Embryonic facial prominence (tissue), 1 donor: ENCODE data around the gene NPFFR1.

ENCODE experiments used
- DNase-seq: peaks from one replicate; pipeline ENCODE4 v3.0.0-alpha.2; 2016; ENCODE audit errors: extremely low spot score

The NPFFR1 gene

GRCh38 chr10:70315276-70315675 is 31.5 kb upstream of the NPFFR1 start:
- DNase-seq: no peak

- no peak for DNase-seq
These were observed 29.2 kb upstream of the NPFFR1 start for GRCh38 chr10:70312972-70313371.

- DNase-seq: no peak
These were observed 28.4 kb upstream of the NPFFR1 start for GRCh38 chr10:70312249-70312648.

GRCh38 chr10:70311698-70312097 is 27.9 kb upstream of the NPFFR1 start:
- DNase-seq: no peak

- DNase-seq: no peak
These were observed 25.9 kb upstream of the NPFFR1 start for GRCh38 chr10:70309661-70310060.

- no peak for DNase-seq
These were observed 24.6 kb upstream of the NPFFR1 start for GRCh38 chr10:70308121-70309060.

GRCh38 chr10:70306886-70307520 is 23.2 kb upstream of the NPFFR1 start:
- DNase-seq: no peak

- no peak for DNase-seq
These were observed 22.4 kb upstream of the NPFFR1 start for GRCh38 chr10:70306181-70306705.

- no peak for DNase-seq
These were observed 19.9 kb upstream of the NPFFR1 start for GRCh38 chr10:70303730-70304129.

- DNase-seq: no peak
These were observed 18.5 kb upstream of the NPFFR1 start for GRCh38 chr10:70302292-70302691.

GRCh38 chr10:70300908-70301597 is 17.2 kb upstream of the NPFFR1 start:
- DNase-seq: no peak

GRCh38 chr10:70300461-70300860 is 16.7 kb upstream of the NPFFR1 start:
- DNase-seq: no peak

GRCh38 chr10:70299876-70300275 is 16.1 kb upstream of the NPFFR1 start:
- DNase-seq: no peak

GRCh38 chr10:70298393-70298792 is 14.6 kb upstream of the NPFFR1 start:
- no peak for DNase-seq

GRCh38 chr10:70297224-70297623 is 13.4 kb upstream of the NPFFR1 start:
- no peak for DNase-seq

GRCh38 chr10:70296406-70296899 is 12.6 kb upstream of the NPFFR1 start:
- no peak for DNase-seq

- no peak for DNase-seq
These were observed 12.1 kb upstream of the NPFFR1 start for GRCh38 chr10:70295926-70296325.

GRCh38 chr10:70295321-70295720 is 11.5 kb upstream of the NPFFR1 start:
- DNase-seq: no peak

- DNase-seq: no peak
These were observed 9.5 kb upstream of the NPFFR1 start for GRCh38 chr10:70293169-70293843.

GRCh38 chr10:70292004-70292403 is 8.2 kb upstream of the NPFFR1 start:
- DNase-seq: no peak

GRCh38 chr10:70289739-70290138 is 5.9 kb upstream of the NPFFR1 start:
- DNase-seq: no peak

- DNase-seq: no peak
These were observed 2.8 kb upstream of the NPFFR1 start for GRCh38 chr10:70286616-70287015.
